Effector memory CD4-positive, alpha-beta T cell (primary cell): Measurements from ENCODE around the gene FAM240A.

Experiments used
- DNase-seq, 3 donors: peaks; one replicate each; pipeline ENCODE4 v3.0.0-alpha.2; 2020
- H3K27ac ChIP-seq: 2 replicates; pipeline ENCODE4 v1.7.0; 2013; ENCODE audit warnings: mild to moderate bottlenecking, low read length, moderate library complexity; ENCODE audit not compliant: insufficient read depth, poor library complexity, severe bottlenecking
- H3K27me3 ChIP-seq: replicated peaks from 2 replicates; pipeline ENCODE4 v1.7.0; 2013; ENCODE audit warnings: mild to moderate bottlenecking, low read length; ENCODE audit not compliant: insufficient read depth, control insufficient read depth, poor library complexity, severe bottlenecking
- H3K36me3 ChIP-seq: 2 replicates; pipeline ENCODE4 v1.7.0; 2013; ENCODE audit warnings: mild to moderate bottlenecking, low read length, moderate library complexity; ENCODE audit not compliant: control insufficient read depth, insufficient read depth
- H3K4me1 ChIP-seq: 2 replicates; pipeline ENCODE4 v1.7.0; 2013; ENCODE audit warnings: low read length, mild to moderate bottlenecking; ENCODE audit not compliant: control insufficient read depth, insufficient read depth, poor library complexity, severe bottlenecking
- H3K4me3 ChIP-seq: 2 replicates; pipeline ENCODE4 v1.7.0; 2013; ENCODE audit warnings: low read length, low read depth, mild to moderate bottlenecking; ENCODE audit not compliant: insufficient read depth, poor library complexity, severe bottlenecking
- H3K9me3 ChIP-seq: 2 replicates; pipeline ENCODE4 v1.7.0; 2013; ENCODE audit warnings: mild to moderate bottlenecking, low read length, moderate library complexity; ENCODE audit not compliant: control insufficient read depth
- total RNA-seq, 3 donors: gene quantifications; one replicate each; lab custom pipeline; 2026; lab: John Stamatoyannopoulos, UW

Gene FAM240A
- 0 reads per million in 3 donors for total RNA-seq

DNA sequence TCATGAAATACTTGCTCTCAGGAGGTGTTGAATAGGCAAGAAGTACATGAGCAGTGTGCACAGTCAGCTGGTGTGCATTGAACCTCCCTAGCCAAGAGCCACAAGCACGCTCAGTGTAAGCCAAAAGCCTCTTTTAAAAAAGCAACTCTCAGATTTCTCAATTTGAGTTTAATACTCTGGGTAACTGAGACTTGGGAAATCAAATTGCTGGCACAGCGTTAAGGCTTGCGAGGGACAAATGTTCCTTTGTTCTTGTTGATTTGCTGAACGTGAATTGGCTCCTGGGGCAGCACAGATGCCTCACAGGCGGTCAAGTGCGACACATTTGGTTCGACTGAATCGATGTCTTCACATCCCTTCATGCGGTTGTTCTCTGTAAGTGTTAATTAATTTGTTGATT is at the start of gene FAM240A:
FAM240A (plus strand) TSS at position 202 of the 400 bp plus-strand sequence; CDS start at position 361, 159 bp downstream.
- H3K9me3 ChIP-seq: no peaks in the 10 kb centered on the region
- no peak for DNase-seq
- no peaks in the 10 kb centered on the region for H3K36me3 ChIP-seq
- no peaks in the 10 kb centered on the region for H3K27me3 ChIP-seq
- H3K4me1 ChIP-seq: no peaks in the 10 kb centered on the region
- no peak within 1 kb of the TSS for H3K4me3 ChIP-seq
- no peak within 1 kb of the TSS for H3K27ac ChIP-seq

- no peak overlapping the region for H3K27ac ChIP-seq
These were observed 47.9 kb upstream of the FAM240A start for GRCh38 chr3:46564190-46565021.

DNA sequence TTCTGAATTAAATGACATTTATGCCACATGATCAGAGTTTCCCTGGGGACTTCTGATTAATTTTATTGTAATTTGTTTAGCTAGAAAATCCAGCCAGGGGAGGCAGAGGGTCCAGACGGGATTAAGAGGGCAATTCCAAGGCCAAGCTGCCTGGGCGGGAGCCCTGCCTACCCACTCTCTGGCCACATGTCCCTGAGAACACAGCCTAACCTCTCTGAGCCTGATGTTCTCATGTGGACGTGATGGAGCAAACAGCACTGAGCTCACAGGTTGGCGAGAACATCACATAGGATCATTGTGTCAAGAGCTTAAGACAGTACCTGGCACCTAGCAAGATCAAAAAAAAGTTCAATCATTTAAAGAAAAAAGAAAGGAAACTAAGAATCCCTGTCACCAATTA is 47.2 kb upstream of the FAM240A start:
- Histone ChIP-seq H3K4me3 (no peak overlapping the region), H3K36me3 (no peaks in the 10 kb centered on the region), H3K4me1 (no peaks in the 10 kb centered on the region), H3K9me3 (no peaks in the 10 kb centered on the region), H3K27ac (no peak overlapping the region), H3K27me3 (no peaks in the 10 kb centered on the region)
- no peak for DNase-seq

More at GRCh38 chr3:46564190-46565021, 47.9 kb upstream of the FAM240A start:
- Histone ChIP-seq H3K4me3 (no peak overlapping the region), H3K27me3 (no peaks in the 10 kb centered on the region), H3K36me3 (no peaks in the 10 kb centered on the region), H3K9me3 (no peaks in the 10 kb centered on the region), H3K4me1 (no peaks in the 10 kb centered on the region)
- DNase-seq: no peak

DNA sequence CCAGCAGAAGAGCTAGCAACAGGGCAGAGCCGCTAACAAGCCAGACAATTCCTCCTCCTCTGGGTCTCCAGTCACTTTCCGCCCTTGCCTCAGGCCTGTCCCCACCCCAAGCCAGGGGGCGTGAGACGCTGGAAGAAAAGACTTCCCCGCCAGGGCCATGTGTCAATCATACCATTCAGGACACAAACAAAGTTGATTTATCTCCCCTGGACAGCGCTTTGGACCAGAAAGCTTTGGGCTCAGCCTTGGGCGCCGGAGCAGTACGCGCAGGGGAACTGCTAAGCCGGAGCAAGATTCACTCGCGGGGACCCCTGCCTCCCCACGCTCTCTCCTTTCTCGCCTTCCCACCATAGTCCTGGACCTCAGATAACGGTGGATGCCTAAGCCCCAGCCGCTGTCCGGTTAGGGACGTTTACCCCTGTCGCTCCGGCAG is 46.7 kb upstream of the FAM240A start:
- Histone ChIP-seq H3K9me3 (no peaks in the 10 kb centered on the region), H3K27ac (no peak overlapping the region), H3K36me3 (no peaks in the 10 kb centered on the region), H3K4me3 (peak overlapping the region; percentile 59), H3K27me3 (no peaks in the 10 kb centered on the region), H3K4me1 (no peaks in the 10 kb centered on the region)
- DNase-seq: no peak

DNA sequence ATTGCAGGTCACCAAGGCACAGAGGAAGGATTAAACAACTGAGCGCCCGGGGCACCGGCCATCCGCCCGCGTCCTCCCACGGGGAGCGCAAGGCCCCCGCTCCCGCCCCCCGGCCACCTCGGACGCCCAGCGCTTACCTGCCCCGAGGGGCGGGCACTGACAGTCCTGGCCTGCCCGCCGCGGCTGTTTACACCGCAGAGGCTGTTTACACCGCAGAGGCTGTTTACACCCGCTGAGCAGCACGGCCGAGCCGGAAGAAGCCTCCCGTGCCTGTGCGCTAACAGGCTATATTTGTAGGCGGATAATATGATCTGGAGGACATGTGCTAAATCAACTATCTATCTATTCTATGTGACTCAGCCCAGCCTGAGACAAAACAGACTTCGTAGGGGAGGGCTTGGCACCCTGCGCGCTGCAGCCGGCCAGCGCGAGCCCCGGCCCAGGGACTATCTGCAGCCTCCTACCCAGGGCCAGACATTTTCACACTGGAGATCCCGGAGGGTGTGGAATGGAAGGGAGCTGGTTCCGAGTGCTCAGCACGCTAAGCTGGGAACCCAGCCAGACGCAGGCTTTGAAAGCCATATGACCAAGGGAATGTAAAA is 46.2 kb upstream of the FAM240A start, which contains the start of gene LRRC2:
LRRC2 (minus strand) TSS at position 263 of the 602 bp plus-strand sequence. CDS start 14,711 bp downstream, outside the sequence.
- H3K4me1 ChIP-seq: no peaks in the 10 kb centered on the region
- H3K9me3 ChIP-seq: no peaks in the 10 kb centered on the region
- H3K4me3 ChIP-seq: peak within 1 kb of the TSS; percentile 59
- H3K27me3 ChIP-seq: no peaks in the 10 kb centered on the region
- H3K36me3 ChIP-seq: no peaks in the 10 kb centered on the region
- H3K27ac ChIP-seq: no peak within 1 kb of the TSS
- DNase-seq: peak in 1 of 3 donors; percentile 10

DNA sequence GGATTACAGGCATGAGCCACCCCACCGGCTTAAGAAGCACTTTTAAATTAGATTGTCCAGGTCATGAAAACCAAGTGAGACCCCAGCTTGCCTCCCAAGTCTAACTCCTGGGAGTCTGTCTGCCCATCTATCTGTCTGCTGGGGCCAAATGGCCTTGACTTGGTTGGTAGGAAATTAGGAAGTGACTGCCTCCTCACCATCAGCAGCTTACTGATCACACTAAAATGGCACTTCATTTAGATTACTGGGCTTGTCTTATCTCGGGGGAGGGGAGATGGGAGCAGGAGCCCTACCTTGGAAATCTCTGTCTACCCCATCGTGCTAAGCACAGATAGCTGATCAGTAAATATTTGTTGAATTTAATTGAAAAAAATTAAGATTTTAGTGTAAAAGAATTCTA is 40.6 kb upstream of the FAM240A start:
- H3K36me3 ChIP-seq: no peaks in the 10 kb centered on the region
- no peaks in the 10 kb centered on the region for H3K9me3 ChIP-seq
- H3K27me3 ChIP-seq: no peaks in the 10 kb centered on the region

GRCh38 chr3:46573701-46574100 is 38.6 kb upstream of the FAM240A start:
- H3K4me3 ChIP-seq: no peak overlapping the region
- H3K9me3 ChIP-seq: no peaks in the 10 kb centered on the region
- H3K4me1 ChIP-seq: no peaks in the 10 kb centered on the region
- H3K27me3 ChIP-seq: no peaks in the 10 kb centered on the region
- DNase-seq: no peak
- H3K36me3 ChIP-seq: no peaks in the 10 kb centered on the region
- no peak overlapping the region for H3K27ac ChIP-seq

More for the DNA sequence above, 40.6 kb upstream of the FAM240A start:
- no peaks in the 10 kb centered on the region for H3K4me1 ChIP-seq
- DNase-seq: no peak
- H3K4me3 ChIP-seq: no peak overlapping the region
- no peak overlapping the region for H3K27ac ChIP-seq

- Histone ChIP-seq H3K4me1 (no peaks in the 10 kb centered on the region), H3K27ac (no peak overlapping the region), H3K27me3 (no peaks in the 10 kb centered on the region), H3K4me3 (no peak overlapping the region), H3K36me3 (no peaks in the 10 kb centered on the region), H3K9me3 (no peaks in the 10 kb centered on the region)
- no peak for DNase-seq
These were observed 38.1 kb upstream of the FAM240A start for GRCh38 chr3:46574243-46574646.

DNA sequence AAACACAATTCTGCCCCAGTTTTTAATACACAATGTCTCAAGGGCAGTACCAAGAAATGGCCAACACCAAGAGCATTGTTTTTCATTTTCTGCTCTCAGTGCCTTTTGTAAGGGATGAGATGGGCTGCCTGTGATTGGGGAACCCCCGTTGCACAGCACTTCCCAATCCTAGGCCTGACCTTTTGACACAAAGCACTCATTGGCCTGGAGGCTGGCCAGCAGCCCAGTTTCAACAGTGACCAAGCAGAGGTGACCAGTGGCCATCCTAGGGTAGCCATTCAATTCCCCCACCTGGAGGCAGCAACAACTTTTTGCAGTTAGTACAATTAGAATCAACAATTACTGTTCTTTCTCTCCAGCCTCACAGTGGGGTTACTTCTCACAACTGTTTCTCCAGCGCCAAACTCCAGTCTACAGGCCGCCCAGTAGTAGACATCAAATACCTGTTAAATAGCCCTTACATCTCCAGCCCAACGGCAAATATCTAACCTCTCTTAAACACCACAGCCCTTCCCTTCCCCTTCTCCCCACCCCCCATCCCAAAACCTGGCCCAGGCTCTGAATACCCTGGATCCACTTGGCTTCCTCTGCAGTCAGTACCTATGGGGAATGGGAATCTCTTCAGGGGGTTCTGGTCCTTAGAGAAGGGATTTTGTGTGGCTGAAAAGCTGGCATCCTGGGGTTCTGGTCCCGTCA is 37.3 kb upstream of the FAM240A start:
- Histone ChIP-seq H3K4me3 (no peak overlapping the region), H3K27ac (no peak overlapping the region), H3K27me3 (no peaks in the 10 kb centered on the region), H3K4me1 (no peaks in the 10 kb centered on the region), H3K9me3 (no peaks in the 10 kb centered on the region), H3K36me3 (no peaks in the 10 kb centered on the region)
- DNase-seq: no peak
